ENCODE results near the gene SRGAP3.

The SRGAP3 gene

DNA sequence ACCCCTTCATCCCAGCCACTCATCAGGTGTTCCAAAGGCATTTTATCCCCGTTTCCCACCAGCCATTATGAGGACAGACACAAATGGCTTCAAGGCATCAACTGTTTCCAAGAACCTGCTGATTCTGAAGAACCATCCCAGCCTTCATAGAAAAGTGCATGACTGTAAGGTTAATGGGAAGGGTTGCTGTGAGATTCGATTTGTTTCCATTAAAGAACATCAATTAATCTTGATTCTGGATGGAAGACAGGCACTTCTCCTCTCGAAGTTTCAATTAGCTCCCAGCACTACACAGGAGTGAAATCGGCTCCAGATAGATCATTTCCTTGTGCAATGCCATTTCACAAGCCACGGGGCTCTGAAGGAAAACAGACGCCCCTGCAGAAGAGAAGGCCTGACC, 25.8 kb downstream of the SRGAP3 start:
- no peak for DNase-seq

GRCh38 chr3:9222956-9223639, 26.3 kb downstream of the SRGAP3 start:
- DNase-seq: no peak

DNA sequence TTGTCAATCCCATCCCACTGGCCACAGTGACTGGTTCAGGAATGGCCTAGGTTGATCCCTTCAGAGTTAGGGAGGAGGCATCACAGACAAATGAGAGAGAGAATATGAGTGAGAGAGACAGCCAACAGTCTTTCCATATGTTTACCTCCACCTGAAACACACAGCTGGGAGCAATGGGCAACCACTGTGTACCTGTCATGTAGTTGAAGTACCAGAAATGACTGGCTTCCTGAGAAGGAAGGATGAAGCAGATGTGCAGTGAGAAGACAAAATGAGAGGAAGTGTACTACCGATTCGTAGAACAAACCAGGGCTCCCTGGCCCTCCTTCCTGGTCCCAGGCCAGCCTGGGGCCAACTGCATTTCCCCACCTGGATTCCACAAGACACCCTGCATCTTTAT, 27.4 kb downstream of the SRGAP3 start:
- DNase-seq: no peak

DNA sequence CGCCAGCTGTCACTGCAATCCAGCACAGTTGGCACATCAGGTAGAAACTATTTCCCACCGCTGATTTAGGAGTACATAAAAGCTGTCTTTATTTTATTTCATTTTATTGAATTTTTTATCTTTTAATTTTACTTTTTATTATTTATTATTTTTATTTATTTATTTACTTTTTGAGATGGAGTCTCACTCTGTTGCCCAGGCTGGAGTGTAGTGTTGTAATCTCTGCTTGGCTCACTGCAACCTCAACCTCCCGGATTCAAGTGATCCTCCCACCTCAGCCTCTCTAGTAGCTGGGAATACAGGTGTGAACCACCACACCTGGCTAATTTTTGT, 31.0 kb downstream of the SRGAP3 start:
- DNase-seq: no peak

DNA sequence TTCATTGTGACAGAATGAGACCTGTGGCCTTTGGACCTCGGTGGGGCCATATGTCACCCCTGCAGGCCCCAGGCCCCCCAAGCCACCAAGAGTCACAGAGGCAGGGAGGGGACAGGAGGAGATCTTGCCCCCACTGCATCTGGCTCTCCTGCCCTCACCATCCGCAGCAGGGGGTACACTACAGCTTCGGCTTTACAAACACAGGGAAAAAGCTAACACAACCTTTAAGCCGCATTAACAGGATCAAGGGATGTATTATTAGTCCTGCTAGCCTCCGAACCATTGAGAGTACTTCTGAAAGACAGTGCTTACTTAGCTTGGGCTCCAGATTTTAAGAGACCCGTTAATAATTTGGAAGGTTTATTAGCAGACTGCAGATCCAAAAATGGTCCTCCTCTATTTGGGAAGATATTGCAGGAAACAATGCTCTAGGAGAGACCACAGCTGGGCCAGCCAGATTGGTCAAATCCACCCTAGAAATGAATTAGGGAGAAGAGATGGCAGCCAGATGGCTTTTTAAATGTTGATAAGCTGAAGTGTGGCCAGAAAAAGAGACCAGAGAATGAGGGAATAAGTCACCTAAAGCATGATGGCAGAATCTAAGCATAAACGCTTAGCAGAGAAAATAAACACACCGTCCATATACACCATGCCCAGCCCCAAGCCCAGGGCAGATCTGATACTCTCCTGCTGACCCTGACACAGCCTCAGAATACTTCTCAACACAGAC, 31.5 kb downstream of the SRGAP3 start:
- no peak for DNase-seq

DNA sequence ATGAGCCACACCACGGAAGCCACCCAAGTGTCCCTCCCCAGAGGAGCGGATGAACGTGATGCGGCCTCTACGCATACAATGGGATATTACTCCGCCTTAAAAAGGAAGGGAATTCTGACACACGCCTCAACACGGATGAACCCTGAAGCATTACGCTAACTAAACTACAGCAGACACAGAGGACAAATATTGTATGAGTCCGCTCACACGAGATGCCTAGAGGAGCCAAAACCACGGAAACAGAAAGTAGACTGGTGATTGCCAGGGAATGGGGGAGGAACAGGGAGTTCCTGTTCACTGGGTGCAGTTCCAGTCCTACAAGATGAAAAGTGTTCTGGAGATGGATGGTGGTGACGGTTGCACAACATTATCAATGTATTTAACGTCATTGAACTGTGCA, 32.7 kb downstream of the SRGAP3 start:
- DNase-seq: no peak

- no peak for DNase-seq
Observed at GRCh38 chr3:9214599-9214998, 34.8 kb downstream of the SRGAP3 start.

GRCh38 chr3:9214185-9214584, 35.3 kb downstream of the SRGAP3 start:
- no peak for DNase-seq

DNA sequence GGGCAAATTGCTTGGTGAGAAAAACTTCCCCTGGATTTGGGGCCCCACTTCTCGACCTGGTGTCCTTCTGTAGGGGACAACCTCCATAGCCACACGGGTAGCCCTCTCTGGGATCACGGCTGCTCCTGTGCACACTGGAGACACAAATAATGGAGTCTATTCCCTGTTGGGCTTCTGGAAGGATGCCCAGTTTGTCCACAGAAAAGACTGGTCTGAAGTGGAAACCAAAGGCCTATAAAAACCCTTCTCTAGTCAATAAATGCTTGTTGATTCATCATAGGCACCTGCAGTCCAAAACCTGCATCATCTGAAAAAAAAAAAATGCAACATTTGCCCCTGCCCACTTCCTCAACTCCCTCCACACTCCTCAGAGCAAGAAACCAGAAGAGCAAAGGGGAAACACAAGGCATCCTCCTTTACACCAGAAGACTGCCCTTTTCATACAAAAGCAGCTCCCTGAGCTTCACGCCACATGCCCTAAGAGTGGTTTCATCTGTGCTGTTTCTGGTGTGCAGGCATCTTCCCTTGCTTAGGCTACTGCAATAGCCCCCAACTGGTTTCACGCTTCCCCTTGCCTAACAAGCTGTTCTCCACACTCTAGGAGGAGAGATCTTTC, 36.3 kb downstream of the SRGAP3 start:
- no peak for DNase-seq

DNA sequence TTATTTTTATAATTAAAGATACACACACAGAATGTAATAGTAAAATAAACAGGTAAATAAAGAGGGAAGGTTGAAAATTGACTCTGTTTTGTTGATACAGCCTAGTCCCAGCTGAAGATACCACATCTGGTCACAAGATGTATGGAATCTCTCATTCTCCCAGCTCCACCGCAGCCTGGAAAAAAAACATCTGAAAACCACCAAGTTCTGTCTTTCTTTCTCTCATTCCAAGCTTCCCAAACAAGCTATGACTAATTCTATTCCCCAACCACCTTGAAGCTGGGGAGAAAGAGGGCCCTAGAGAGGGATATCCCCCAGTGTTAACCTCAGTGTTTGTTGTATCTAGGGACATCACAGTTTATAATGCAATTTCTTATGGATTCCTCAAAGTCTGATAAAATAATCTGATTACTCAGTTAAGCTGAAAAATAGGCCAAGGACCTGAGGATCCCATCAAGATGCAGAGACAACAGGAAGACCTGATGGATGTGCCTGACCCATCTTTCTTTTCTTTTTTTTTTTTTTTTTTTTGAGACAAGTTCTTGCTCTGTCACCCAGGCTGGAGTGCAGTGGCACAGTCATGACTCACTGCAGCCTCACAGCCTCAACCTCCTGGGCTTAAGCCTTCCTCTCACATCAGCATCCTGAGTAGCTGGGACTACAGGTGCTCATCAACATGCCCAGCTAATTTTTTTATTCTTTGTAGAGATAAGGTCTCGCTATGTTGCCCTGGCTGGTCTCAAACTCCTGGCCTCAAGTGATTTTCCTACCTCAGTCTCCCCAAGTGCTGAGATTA, 38.1 kb downstream of the SRGAP3 start:
- DNase-seq: no peak

DNA sequence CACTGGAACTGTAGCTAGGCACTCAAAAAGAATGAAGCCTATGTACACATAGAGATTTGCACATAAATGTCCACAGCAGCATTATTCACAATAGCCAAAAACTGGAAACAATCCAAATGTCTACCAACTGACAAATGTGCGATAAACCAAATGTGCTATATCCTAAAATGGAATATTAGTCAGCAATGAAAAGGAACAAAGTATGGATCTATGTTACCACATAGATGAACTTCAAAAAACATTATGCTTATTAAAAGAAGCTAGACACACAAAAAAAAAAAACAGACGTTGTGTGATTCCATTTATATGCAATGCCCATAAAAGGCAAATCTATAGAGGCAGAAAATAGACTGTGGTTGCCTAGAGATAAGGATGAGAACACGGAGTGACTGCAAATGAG, 39.7 kb downstream of the SRGAP3 start:
- DNase-seq: no peak

- no peak for DNase-seq
Observed at GRCh38 chr3:9208605-9209152, 40.8 kb downstream of the SRGAP3 start.

- DNase-seq: no peak
Observed at GRCh38 chr3:9207116-9207763, 42.2 kb downstream of the SRGAP3 start.

DNA sequence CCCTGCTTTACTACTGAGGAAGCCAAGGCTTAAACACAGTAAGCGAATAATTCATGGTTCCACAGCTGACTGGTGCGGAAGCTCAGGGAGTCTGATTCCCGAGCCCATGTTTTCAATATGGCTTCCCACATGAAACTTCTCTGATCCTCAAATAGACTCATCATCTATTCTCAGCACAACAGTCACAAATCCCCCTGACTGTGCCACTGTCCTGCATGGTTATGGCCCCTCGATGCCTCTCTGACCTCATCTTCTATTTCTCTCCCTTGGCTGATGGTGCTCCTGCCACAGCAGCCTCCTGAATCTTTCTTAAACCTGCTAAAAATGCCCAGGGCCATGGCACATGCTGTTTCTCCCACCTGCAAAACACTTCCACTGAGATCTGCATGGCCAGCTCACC, 43.2 kb downstream of the SRGAP3 start:
- no peak for DNase-seq

GRCh38 chr3:9205345-9206143, 43.9 kb downstream of the SRGAP3 start:
- no peak for DNase-seq

DNA sequence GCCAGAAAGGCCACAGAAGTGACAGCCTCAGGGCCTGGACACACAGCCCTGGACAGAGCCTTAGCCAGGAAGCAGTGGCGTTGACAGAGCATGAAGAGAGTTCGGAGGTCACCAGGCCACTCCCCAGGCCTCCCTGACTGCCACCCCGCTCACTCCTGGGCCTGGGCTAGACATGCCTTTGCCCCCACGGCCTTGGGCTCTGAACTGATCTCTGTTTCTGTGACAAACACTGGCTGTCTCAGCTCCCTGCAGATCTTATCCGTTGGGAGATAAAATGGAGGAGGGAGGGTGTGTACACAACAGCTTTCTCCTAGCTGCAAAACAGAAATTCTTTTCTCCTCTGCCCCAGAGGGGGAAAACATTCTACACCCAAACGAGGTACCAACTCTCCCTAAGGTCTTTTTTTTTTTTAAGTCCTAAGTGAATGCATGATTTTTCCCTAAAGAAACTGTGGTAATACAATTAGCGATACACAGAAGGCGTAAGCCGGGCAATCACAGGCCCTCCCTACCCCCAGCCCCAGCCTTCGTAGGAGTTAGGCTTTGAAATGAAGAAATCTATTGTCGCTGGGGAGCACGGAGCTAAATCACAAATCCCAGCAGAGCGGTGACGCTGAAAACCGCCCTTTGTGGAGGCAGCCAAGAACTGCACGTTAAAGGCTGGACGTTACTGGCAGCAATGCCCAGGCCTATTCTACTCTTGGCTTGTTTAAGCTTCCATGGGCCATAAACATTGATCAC, 45.0 kb downstream of the SRGAP3 start:
- no peak for DNase-seq

DNA sequence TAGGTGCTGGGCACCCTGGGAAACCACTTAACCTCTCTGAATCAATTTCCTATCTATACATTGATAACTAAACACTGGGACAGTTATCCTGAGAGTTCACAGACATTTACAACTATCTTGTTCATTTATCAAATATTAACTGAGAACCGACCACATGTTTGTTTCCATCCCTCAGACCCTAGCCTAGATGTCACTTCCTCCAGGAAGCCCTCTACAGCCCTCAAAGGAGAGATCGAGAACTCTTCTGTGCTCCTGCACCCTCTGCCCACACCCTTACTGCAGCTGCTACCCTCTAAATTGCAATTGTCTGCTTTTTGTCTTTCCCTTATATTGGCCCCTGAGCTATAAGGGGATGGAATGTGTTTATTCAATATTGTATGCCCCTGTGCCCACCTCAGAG, 46.1 kb downstream of the SRGAP3 start:
- no peak for DNase-seq

DNA sequence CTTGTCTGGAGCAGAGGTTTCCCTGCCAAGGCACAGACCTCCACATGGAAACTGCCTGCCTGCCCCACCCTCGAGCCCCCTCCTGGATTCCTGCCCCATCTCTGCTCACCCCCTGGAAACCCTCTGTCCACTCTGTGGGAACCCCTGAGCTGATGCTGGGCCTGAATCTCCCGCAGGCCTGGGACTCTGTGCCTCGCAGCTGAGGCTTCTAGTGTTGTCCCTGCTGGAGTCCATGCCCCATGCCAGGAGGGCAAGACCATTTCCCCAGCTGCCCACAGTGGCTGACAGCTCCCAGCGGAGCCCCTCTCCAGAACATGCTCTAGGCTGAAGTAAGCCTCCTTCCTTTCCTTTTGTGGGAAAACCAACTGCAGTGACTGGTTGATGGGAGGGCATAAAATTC, 46.9 kb downstream of the SRGAP3 start:
- no peak for DNase-seq

- DNase-seq: no peak
Observed at GRCh38 chr3:9201955-9202354, 47.5 kb downstream of the SRGAP3 start.

- DNase-seq: no peak
Observed at GRCh38 chr3:9201266-9201665, 48.2 kb downstream of the SRGAP3 start.

DNA sequence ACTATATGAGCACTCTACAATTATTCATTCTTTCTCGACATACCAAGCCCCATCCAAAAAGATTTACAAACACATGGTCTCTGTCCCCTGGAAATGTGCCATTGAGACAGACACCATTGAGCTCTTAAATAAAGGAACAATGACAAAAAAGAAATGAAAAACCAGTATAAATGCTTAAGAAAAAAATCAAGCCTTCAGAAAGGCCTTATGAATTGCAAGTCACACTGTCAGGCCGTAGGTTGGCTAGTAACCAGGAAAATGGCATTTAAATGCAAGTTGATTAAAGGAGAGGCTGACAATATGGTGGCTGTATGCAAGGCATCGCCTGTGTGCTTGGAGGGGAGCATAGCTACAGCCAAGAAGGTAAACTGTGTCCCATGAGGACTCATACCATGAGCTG, 49.7 kb downstream of the SRGAP3 start:
- no peak for DNase-seq

Data from activated CD4-positive, alpha-beta T cell treated with anti-CD3 and anti-CD28 coated beads, Interleukin-2, amount 50 U/mL, for 48 hours (primary cell).